ENCODE data around the gene TMEM151A.
A peak's percentile ranks its signal among the peaks of the same experiment; 100 is the strongest.

GRCh38 chr11:66267379-66268243 lies 24.1 kb upstream of the TMEM151A start:
- peak in 3 of 5 experiments; percentile 15 to 55 (median 45) for TF ChIP-seq CTCF (IDR thresholded peaks at IDR 0.05)
- peak; percentile 46 to 61 for TF ChIP-seq POLR2A (IDR thresholded peaks at IDR 0.05)
